ENCODE data around the gene MAB21L4. TPM values are rescaled to one million over a fixed set of nuclear protein-coding genes. Genes with fewer than 3 reads are reported as not detected.

The MAB21L4 gene
- total RNA-seq: not detected

DNA sequence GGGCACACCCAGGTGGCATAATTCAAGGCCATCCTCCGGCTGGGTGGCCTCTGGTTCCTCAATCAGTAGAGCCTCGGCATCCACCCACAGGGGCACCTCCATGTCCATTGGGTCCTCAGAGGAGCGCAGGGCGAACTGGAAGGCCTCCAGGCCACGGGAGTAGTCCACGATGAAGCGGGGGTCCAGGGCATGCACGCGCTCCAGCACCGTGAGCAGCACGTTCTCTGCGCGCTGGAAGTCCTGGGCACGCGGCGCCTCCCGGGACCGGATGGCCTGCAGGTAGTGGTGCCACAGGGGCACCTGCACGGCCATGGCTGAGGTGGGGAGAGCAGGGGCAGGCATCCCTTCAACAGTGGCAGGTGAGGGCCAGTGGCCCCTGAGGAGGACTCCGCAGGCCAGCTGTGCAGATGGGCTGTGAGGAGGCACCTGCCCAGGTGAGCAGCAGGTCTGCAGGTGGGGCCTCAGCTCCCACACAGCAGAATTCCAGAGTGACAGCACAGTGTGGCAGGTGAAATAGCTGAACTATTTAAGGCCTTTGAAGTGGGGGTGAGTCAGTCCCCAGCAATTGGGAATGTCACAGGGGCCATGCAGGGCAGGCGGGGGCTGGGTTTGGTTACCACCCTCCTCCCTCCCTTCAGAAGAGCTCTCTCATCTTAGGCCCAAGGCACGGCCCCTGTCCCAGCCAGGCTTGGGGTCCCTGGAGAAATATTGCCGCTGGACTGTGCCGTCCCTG is at the start of gene MAB21L4:
Gene MAB21L4 (minus strand): TSS at position 501 of the 733 bp plus-strand sequence. CDS start 159 bp downstream, at position 342.
- TF ChIP-seq, protein P1, sequence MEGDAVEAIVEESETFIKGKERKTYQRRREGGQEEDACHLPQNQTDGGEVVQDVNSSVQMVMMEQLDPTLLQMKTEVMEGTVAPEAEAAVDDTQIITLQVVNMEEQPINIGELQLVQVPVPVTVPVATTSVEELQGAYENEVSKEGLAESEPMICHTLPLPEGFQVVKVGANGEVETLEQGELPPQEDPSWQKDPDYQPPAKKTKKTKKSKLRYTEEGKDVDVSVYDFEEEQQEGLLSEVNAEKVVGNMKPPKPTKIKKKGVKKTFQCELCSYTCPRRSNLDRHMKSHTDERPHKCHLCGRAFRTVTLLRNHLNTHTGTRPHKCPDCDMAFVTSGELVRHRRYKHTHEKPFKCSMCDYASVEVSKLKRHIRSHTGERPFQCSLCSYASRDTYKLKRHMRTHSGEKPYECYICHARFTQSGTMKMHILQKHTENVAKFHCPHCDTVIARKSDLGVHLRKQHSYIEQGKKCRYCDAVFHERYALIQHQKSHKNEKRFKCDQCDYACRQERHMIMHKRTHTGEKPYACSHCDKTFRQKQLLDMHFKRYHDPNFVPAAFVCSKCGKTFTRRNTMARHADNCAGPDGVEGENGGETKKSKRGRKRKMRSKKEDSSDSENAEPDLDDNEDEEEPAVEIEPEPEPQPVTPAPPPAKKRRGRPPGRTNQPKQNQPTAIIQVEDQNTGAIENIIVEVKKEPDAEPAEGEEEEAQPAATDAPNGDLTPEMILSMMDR (IDR thresholded peaks at IDR 0.05): no peak
- ATAC-seq (ENCODE audit: low FRiP score): no peak

DNA sequence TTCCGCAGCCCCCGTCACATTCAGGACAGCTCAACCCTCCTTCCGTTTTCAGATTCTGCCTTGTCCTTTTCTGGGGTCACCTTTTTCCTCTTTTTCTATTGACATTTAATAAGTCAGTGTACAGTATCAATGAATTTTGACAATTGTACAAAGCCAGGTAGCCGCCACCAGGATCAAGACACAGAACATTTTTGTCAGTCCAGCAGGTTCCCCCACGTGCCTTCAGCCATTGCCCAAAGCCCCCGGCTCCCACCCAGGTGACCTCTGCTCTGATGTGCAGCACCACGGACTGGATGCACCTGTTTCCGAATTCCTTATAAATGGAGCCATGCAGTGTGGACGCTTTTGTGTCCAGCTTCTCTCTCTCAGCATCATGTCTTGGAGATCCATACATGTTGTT is 40.1 kb upstream of the MAB21L4 start:
- ATAC-seq (ENCODE audit: low FRiP score) (no peak), DNase-seq (ENCODE audit: low spot score) (no peak)
- TF ChIP-seq, protein P1 (IDR thresholded peaks at IDR 0.05): no peak

More for the DNA sequence above, at the start of gene MAB21L4:
- no peak for DNase-seq (ENCODE audit: low spot score)

DNA sequence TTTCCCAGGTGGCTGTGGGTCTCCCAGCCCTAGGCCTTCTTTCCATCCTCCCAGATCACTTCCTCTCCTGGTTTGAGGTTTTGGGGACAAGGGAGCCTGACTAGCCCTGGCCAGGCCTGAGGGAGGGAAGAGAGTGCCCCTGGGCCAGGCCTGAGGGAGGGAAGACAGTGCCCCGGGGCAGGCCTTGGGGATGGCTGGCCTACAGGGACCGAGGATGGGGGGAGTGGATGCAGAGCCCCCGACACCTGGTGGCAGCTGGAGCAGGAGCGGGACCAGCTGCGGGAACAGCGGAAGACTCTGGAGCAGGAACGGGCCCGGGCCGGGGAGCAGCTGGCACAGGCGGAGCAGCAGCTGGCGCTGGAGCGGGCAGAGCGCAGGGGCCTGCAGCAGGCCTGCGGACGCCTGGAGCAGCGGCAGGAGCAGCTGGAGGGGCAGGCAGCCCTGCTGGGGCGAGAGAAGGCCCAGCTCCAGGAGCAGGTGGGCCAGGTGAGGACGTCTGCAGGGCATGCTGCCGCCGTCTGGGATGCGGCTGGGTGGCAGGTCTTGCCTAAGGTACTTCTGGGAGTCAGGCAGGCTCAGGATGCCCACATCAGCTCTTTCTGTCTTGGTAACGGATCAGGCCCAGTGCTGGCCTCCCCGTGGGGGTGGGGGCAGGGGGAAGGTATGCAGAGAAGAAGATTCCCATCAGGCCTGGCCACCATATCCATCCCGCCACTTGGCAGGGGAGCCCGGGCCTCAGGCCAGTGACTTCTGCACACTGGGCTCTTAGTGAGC is 39.3 kb upstream of the MAB21L4 start:
- DNase-seq (ENCODE audit: low spot score) (peak; percentile 4), ATAC-seq (ENCODE audit: low FRiP score) (no peak)
- TF ChIP-seq, protein P1 (IDR thresholded peaks at IDR 0.05): no peak

DNA sequence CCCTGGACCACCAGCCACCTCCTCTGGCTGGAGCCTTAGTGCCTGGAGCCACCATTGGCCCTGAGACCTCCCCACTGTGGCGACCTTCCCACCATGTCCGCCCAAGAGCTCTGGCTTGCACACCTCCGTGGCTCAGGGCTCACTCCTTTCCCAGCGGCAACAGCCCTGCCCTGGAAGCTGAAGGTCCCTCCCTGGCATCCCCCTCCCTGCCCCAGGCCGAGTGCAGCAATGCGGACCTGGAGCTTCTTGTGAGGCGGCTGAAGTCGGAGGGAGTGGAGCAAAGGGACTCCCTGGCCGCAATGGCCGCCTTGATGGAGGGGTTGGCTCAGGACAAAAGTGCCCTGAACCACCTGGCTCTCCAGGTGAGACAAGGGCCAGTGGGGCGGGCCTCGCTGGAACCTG is 38.7 kb upstream of the MAB21L4 start:
- peak; percentile 18 for DNase-seq (ENCODE audit: low spot score)
- TF ChIP-seq, protein P1 (IDR thresholded peaks at IDR 0.05): no peak

GRCh38 chr2:240933966-240934700 is 38.2 kb upstream of the MAB21L4 start:
- peak; percentile 5 for DNase-seq (ENCODE audit: low spot score)
- ATAC-seq (ENCODE audit: low FRiP score): no peak
- TF ChIP-seq, protein P1 (IDR thresholded peaks at IDR 0.05): no peak

More for the DNA sequence above, 38.7 kb upstream of the MAB21L4 start:
- no peak for ATAC-seq (ENCODE audit: low FRiP score)

- DNase-seq (ENCODE audit: low spot score) (peak; percentile 10), ATAC-seq (ENCODE audit: low FRiP score) (no peak)
- TF ChIP-seq, protein P1 (IDR thresholded peaks at IDR 0.05): no peak
Observed at GRCh38 chr2:240933048-240933965, 37.4 kb upstream of the MAB21L4 start.

All from omental fat pad (tissue), 4 donors.